Astrocyte (in vitro differentiated cells and primary cell): ENCODE measurements around the gene SIRT3.

Experiments used
- EZH2 ChIP-seq: IDR thresholded peaks from 2 replicates; pipeline ENCODE4 v1.6.1; 2012; ENCODE audit warnings: mild to moderate bottlenecking, low read length, inconsistent platforms; ENCODE audit not compliant: insufficient read depth
- TF ChIP-seq, protein P1 (sequence below): IDR thresholded peaks from 2 replicates; pipeline ENCODE4 v1.5.1; 2011; ENCODE audit warnings: low read depth, mild to moderate bottlenecking, inconsistent platforms, low read length, moderate library complexity; ENCODE audit not compliant: insufficient read depth

DNA sequence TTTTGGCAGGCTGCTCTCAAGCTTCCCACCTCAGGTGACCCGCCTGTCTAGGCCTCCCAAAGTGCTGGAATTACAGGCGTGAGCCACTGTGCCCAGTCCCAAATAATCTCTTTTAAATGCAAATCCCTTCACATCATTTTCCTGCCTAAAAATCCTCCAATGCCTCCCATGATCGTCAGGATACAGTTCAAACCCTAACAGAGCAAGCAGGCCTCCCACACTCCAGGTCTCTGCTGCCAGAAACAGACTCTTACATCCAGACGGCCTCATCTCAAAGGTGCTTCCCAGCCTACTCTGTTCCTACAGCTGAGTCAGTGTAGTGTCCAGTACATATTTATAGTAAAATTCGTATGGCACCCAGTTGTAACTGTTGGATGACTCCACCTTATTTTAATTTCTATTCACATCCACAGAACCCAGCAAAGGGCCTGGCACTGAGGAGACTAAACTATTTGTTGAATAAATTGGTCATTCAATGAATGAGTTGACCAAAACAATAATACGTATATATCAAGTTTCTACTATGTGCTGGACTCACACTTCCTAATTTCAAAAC is 8.2 kb downstream of the SIRT3 start:
- TF ChIP-seq, protein P1, sequence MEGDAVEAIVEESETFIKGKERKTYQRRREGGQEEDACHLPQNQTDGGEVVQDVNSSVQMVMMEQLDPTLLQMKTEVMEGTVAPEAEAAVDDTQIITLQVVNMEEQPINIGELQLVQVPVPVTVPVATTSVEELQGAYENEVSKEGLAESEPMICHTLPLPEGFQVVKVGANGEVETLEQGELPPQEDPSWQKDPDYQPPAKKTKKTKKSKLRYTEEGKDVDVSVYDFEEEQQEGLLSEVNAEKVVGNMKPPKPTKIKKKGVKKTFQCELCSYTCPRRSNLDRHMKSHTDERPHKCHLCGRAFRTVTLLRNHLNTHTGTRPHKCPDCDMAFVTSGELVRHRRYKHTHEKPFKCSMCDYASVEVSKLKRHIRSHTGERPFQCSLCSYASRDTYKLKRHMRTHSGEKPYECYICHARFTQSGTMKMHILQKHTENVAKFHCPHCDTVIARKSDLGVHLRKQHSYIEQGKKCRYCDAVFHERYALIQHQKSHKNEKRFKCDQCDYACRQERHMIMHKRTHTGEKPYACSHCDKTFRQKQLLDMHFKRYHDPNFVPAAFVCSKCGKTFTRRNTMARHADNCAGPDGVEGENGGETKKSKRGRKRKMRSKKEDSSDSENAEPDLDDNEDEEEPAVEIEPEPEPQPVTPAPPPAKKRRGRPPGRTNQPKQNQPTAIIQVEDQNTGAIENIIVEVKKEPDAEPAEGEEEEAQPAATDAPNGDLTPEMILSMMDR: no peak
- TF ChIP-seq EZH2: no peak
